ENCODE measurements around the gene TACO1. TPM values are rescaled to one million over a fixed set of nuclear protein-coding genes. Genes with fewer than 3 reads are reported as not detected.

TACO1 gene
- total RNA-seq, 2 experiments from 2014 or later, result 25.7 to 29.2 TPM

DNA sequence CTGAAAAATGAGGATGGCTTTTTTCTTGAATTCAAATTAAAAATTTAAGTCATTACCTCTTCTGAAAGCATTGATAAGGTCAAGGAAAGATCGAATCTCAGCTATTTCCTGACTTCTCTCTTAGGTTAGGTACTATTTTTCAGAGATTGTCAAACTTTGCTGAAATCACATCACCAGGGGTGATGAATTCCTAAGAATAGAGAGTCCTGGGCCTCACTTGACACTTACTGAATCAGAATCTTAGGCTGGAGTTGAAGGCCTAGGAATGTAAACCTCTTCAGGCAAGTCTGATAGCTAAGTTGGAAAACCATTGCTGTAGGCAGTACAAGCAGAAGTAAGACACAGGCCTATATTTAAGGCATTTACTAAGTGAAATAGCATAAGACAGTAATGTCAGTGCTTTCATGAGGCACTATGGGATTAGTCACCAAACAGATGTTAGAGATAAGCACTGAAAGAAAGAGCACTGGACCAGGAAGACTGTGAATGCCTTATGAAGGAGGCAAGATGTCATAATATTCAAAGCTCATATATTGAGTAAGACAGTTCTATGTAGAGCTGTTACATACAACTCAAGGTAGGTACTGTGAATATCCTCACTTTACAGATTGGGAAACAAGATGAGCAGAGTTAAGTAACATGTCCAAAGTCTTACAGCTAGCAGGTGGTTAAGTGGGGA lies 28.9 kb upstream of the TACO1 start:
- Mint-ChIP-seq H3K27me3 (no peaks in the 10 kb centered on the region), H3K27ac (peak overlapping the region; percentile 1), H3K4me3 (no peak overlapping the region), H3K36me3 (ENCODE audit: low read depth) (peaks cover 6% of the 10 kb centered on the region), H3K4me1 (peaks cover 32% of the 10 kb centered on the region), H3K9me3 (ENCODE audit: low read depth) (no peaks in the 10 kb centered on the region)
- CTCF ChIA-PET, result interaction anchor here (0.5 to 1.2 kb wide), 2 partner anchors 40 to 90 kb away, joined by 3 to 4 read pairs; no protein-coding TSS in a partner anchor
- ATAC-seq (peak; percentile 86), DNase-seq (no peak)
- POLR2A ChIA-PET, result no interaction called here
- intact Hi-C loops (cut with DNase I, micrococcal nuclease), result no loop called here

GRCh38 chr17:63573634-63574033 lies 27.1 kb upstream of the TACO1 start:
- Mint-ChIP-seq H3K4me3 (no peak overlapping the region), H3K4me1 (peaks cover 27% of the 10 kb centered on the region), H3K9me3 (ENCODE audit: low read depth) (no peaks in the 10 kb centered on the region), H3K27ac (no peak overlapping the region), H3K27me3 (no peaks in the 10 kb centered on the region), H3K36me3 (ENCODE audit: low read depth) (peaks cover 6% of the 10 kb centered on the region)
- DNase-seq, result no peak
- intact Hi-C loops (cut with DNase I, micrococcal nuclease), result no loop called here
- POLR2A ChIA-PET, result no interaction called here
- no peak for ATAC-seq
- CTCF ChIA-PET, result no interaction called here

GRCh38 chr17:63578027-63578768 lies 22.5 kb upstream of the TACO1 start:
- intact Hi-C loops (cut with DNase I, micrococcal nuclease), result no loop called here
- no peaks in the 10 kb centered on the region for H3K27me3 Mint-ChIP-seq
- DNase-seq (no peak), ATAC-seq (no peak)
- CTCF ChIA-PET, result interaction anchor here (1.1 kb wide), 1 partner anchor 33 kb away, joined by 5 read pairs; no protein-coding TSS in a partner anchor
- peaks cover 11% of the 10 kb centered on the region for H3K36me3 Mint-ChIP-seq (ENCODE audit: low read depth)
- no peak overlapping the region for H3K27ac Mint-ChIP-seq
- no peaks in the 10 kb centered on the region for H3K9me3 Mint-ChIP-seq (ENCODE audit: low read depth)
- POLR2A ChIA-PET, result no interaction called here
- H3K4me1 Mint-ChIP-seq, result peaks cover 5% of the 10 kb centered on the region
- H3K4me3 Mint-ChIP-seq, result no peak overlapping the region

- Mint-ChIP-seq H3K36me3 (ENCODE audit: low read depth) (peaks cover 10% of the 10 kb centered on the region), H3K4me1 (peaks cover 4% of the 10 kb centered on the region), H3K4me3 (no peak overlapping the region), H3K27me3 (no peaks in the 10 kb centered on the region), H3K9me3 (ENCODE audit: low read depth) (no peaks in the 10 kb centered on the region), H3K27ac (no peak overlapping the region)
- POLR2A ChIA-PET, result no interaction called here
- DNase-seq (no peak), ATAC-seq (no peak)
- CTCF ChIA-PET, result interaction anchor here (0.9 to 1.1 kb wide), 2 partner anchors 33 kb away, joined by 3 to 5 read pairs; no protein-coding TSS in a partner anchor
- intact Hi-C loops (cut with DNase I, micrococcal nuclease), result no loop called here
Observed at GRCh38 chr17:63578769-63579111, 22.0 kb upstream of the TACO1 start.

GRCh38 chr17:63579633-63580032 lies 21.1 kb upstream of the TACO1 start:
- Mint-ChIP-seq H3K9me3 (ENCODE audit: low read depth) (no peaks in the 10 kb centered on the region), H3K4me3 (no peak overlapping the region), H3K27ac (no peak overlapping the region), H3K4me1 (peaks cover under 1% of the 10 kb centered on the region), H3K27me3 (no peaks in the 10 kb centered on the region), H3K36me3 (ENCODE audit: low read depth) (peaks cover 7% of the 10 kb centered on the region)
- ATAC-seq (no peak), DNase-seq (no peak)
- intact Hi-C loops (cut with DNase I, micrococcal nuclease), result no loop called here
- ChIA-PET POLR2A (interaction anchor here (0.7 kb wide), 1 partner anchor 33 kb away, joined by 3 read pairs; no protein-coding TSS in a partner anchor), CTCF (interaction anchor here (0.9 to 1.5 kb wide), 2 partner anchors 14 to 32 kb away, joined by 3 to 4 read pairs; no protein-coding TSS in a partner anchor)

DNA sequence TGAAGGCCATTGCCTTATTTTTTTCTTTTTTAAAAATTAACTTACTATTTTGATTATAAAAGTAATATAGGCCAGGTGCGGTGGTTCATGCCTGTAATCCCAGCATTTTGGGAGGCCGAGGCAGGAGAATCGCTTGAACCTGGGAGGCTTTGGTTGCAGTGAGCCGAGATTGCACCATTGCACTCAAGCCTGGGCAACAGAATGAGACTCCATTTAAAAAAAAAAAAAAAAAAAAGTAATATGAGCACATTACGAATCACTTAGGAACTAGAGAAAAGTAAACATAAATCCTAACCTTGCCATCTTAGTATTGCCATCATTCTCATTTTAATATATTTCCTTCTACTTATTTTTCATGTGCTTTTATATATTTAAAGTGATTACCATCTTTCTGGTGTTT lies 12.9 kb upstream of the TACO1 start:
- H3K27me3 Mint-ChIP-seq, result no peaks in the 10 kb centered on the region
- no peaks in the 10 kb centered on the region for H3K9me3 Mint-ChIP-seq (ENCODE audit: low read depth)
- ATAC-seq (no peak), DNase-seq (peak; percentile 0)
- peaks cover 34% of the 10 kb centered on the region for H3K36me3 Mint-ChIP-seq (ENCODE audit: low read depth)
- peaks cover 12% of the 10 kb centered on the region for H3K4me1 Mint-ChIP-seq
- no peak overlapping the region for H3K4me3 Mint-ChIP-seq
- no peak overlapping the region for H3K27ac Mint-ChIP-seq
- intact Hi-C loops (cut with DNase I, micrococcal nuclease), result no loop called here
- ChIA-PET POLR2A (no interaction called here), CTCF (interaction anchor here (0.8 to 1.3 kb wide), 2 partner anchors 24 to 162 kb away, joined by 3 to 6 read pairs; no protein-coding TSS in a partner anchor)

GRCh38 chr17:63588797-63589196 lies 11.9 kb upstream of the TACO1 start:
- DNase-seq (no peak), ATAC-seq (no peak)
- intact Hi-C loops (cut with DNase I, micrococcal nuclease), result no loop called here
- no peaks in the 10 kb centered on the region for H3K27me3 Mint-ChIP-seq
- ChIA-PET POLR2A (no interaction called here), CTCF (no interaction called here)
- no peaks in the 10 kb centered on the region for H3K9me3 Mint-ChIP-seq (ENCODE audit: low read depth)
- H3K4me1 Mint-ChIP-seq, result peaks cover 12% of the 10 kb centered on the region
- H3K4me3 Mint-ChIP-seq, result no peak overlapping the region
- peaks cover 34% of the 10 kb centered on the region for H3K36me3 Mint-ChIP-seq (ENCODE audit: low read depth)
- no peak overlapping the region for H3K27ac Mint-ChIP-seq

- intact Hi-C loops (cut with DNase I, micrococcal nuclease), result no loop called here
Observed at GRCh38 chr17:63589646-63590045, 11.0 kb upstream of the TACO1 start.

GRCh38 chr17:63592797-63593196 lies 7.9 kb upstream of the TACO1 start:
- ChIA-PET CTCF (interaction anchor here (1.2 to 2.5 kb wide), 2 partner anchors 12 to 19 kb away, joined by 7 to 11 read pairs; no protein-coding TSS in a partner anchor), POLR2A (no interaction called here)
- peaks cover 25% of the 10 kb centered on the region for H3K36me3 Mint-ChIP-seq (ENCODE audit: low read depth)
- intact Hi-C loops (cut with DNase I, micrococcal nuclease), result no loop called here
- ATAC-seq (no peak), DNase-seq (no peak)
- no peak overlapping the region for H3K27ac Mint-ChIP-seq
- peaks cover 9% of the 10 kb centered on the region for H3K4me1 Mint-ChIP-seq
- H3K9me3 Mint-ChIP-seq (ENCODE audit: low read depth), result no peaks in the 10 kb centered on the region
- no peaks in the 10 kb centered on the region for H3K27me3 Mint-ChIP-seq
- H3K4me3 Mint-ChIP-seq, result no peak overlapping the region

More at GRCh38 chr17:63589646-63590045, 11.0 kb upstream of the TACO1 start:
- CTCF ChIA-PET, result no interaction called here
- Mint-ChIP-seq H3K27me3 (no peaks in the 10 kb centered on the region), H3K4me3 (no peak overlapping the region), H3K27ac (no peak overlapping the region), H3K4me1 (peaks cover 11% of the 10 kb centered on the region), H3K36me3 (ENCODE audit: low read depth) (peaks cover 34% of the 10 kb centered on the region), H3K9me3 (ENCODE audit: low read depth) (no peaks in the 10 kb centered on the region)
- no peak for ATAC-seq
- POLR2A ChIA-PET, result no interaction called here
- DNase-seq, result no peak

DNA sequence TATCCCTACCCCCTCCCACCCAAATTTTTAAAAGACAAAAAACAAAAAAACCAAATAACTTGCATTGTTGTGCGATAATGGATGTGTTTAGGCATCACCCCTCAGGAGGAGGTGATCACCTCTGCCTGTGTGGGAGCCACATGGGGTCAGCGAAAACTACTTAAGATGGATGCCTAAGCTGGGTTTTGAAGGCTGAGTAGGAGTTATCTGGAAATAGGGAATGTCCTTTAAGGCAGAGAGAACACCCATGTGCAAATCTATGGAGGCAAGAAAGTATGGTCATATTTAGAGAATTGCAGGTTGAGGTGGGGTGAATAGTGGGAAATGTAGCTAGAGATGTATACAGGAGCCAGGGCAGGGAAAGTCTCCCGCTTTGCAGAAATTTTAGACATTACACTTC lies 5.6 kb upstream of the TACO1 start:
- Mint-ChIP-seq H3K9me3 (ENCODE audit: low read depth) (no peaks in the 10 kb centered on the region), H3K4me1 (peaks cover 21% of the 10 kb centered on the region), H3K27ac (no peak overlapping the region), H3K27me3 (no peaks in the 10 kb centered on the region), H3K4me3 (no peak overlapping the region), H3K36me3 (ENCODE audit: low read depth) (peaks cover 12% of the 10 kb centered on the region)
- intact Hi-C loops (cut with DNase I, micrococcal nuclease), result no loop called here
- POLR2A ChIA-PET, result interaction anchor here (0.7 kb wide), 1 partner anchor 389 kb away, joined by 4 read pairs; no protein-coding TSS in a partner anchor
- DNase-seq (no peak), ATAC-seq (no peak)
- CTCF ChIA-PET, result no interaction called here

GRCh38 chr17:63596856-63597586 lies 3.7 kb upstream of the TACO1 start:
- no peak overlapping the region for H3K4me3 Mint-ChIP-seq
- ChIA-PET POLR2A (interaction anchor here (0.5 to 1.0 kb wide), 2 partner anchors 15 to 46 kb away, joined by 3 to 4 read pairs; no protein-coding TSS in a partner anchor), CTCF (interaction anchor here (0.6 to 1.6 kb wide), 3 partner anchors 46 to 264 kb away, joined by 3 read pairs; no protein-coding TSS in a partner anchor)
- no peak for ATAC-seq
- peaks cover 29% of the 10 kb centered on the region for H3K4me1 Mint-ChIP-seq
- no peak for DNase-seq
- H3K27ac Mint-ChIP-seq, result peak overlapping the region; percentile 13
- H3K9me3 Mint-ChIP-seq (ENCODE audit: low read depth), result no peaks in the 10 kb centered on the region
- intact Hi-C loops (cut with DNase I, micrococcal nuclease), result no loop called here
- peaks cover 3% of the 10 kb centered on the region for H3K36me3 Mint-ChIP-seq (ENCODE audit: low read depth)
- H3K27me3 Mint-ChIP-seq, result no peaks in the 10 kb centered on the region

All from activated CD4-positive, alpha-beta T cell treated with anti-CD3 and anti-CD28 coated beads for 36 hours (primary cell).